Central memory CD8-positive, alpha-beta T cell (primary cell): ENCODE results near the gene MYRIP.
"Not testable (repeated sequence)": the region's sequence is repeated elsewhere in the genome, so short reads cannot be mapped to it uniquely, and the experiment has no call there.

ENCODE experiments used
- ATAC-seq: fragments of 150-1000 bp; cut with Tn5 transposase; replicated peaks from 2 replicates; pipeline ENCODE4 v1.10.0; 2022; ENCODE audit warnings: mild to moderate bottlenecking, moderate FRiP score, moderate number of reproducible peaks; ENCODE audit not compliant: poor library complexity, severe bottlenecking; ENCODE audit errors: extremely low read depth
- DNase-seq, 2 donors: peaks; one replicate each; pipeline ENCODE4 v3.0.0; 2021; ENCODE audit warnings: low spot score in 2 of 2
- H3K27ac Mint-ChIP-seq: one replicate; pipeline ENCODE4 v1.8.0; 2022; ENCODE audit warnings: low read depth, mild to moderate bottlenecking, moderate library complexity, mixed read lengths
- H3K27me3 Mint-ChIP-seq: one replicate; pipeline ENCODE4 v1.8.0; 2022; ENCODE audit warnings: mixed read lengths
- H3K36me3 Mint-ChIP-seq: one replicate; pipeline ENCODE4 v1.8.0; 2022; ENCODE audit warnings: mild to moderate bottlenecking, moderate library complexity, mixed read lengths; ENCODE audit not compliant: insufficient read depth
- H3K4me1 Mint-ChIP-seq: one replicate; pipeline ENCODE4 v1.8.0; 2022; ENCODE audit warnings: mixed read lengths
- H3K4me3 Mint-ChIP-seq: one replicate; pipeline ENCODE4 v1.8.0; 2022; ENCODE audit warnings: mild to moderate bottlenecking, moderate library complexity, mixed read lengths
- H3K9me3 Mint-ChIP-seq: one replicate; pipeline ENCODE4 v1.8.0; 2022; ENCODE audit warnings: mixed read lengths

Gene MYRIP

DNA sequence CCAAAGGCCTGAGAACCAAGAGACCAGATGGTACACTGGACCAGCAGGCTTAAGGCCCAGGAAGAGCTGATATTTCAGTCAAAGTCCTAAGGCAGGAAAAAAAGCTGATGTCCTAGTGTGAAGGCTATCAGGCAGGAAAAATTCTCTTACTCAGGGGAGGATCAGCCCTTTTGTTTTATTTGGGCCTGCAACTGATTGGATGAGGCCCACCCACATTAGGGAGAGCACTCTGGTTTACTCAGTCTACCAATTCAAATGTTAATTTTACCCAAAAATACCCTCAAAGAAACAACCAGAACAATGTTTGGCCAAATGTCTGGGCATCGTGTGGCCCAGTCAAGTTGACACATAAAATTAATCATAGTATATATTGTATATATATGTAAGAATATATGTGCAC, 24.5 kb upstream of the MYRIP start:
- DNase-seq (no peak), ATAC-seq (no peak)
- Mint-ChIP-seq H3K36me3 (peaks cover 4% of the 10 kb centered on the region), H3K4me3 (no peak overlapping the region), H3K27me3 (peaks cover 30% of the 10 kb centered on the region), H3K9me3 (no peaks in the 10 kb centered on the region), H3K27ac (no peak overlapping the region), H3K4me1 (no peaks in the 10 kb centered on the region)

DNA sequence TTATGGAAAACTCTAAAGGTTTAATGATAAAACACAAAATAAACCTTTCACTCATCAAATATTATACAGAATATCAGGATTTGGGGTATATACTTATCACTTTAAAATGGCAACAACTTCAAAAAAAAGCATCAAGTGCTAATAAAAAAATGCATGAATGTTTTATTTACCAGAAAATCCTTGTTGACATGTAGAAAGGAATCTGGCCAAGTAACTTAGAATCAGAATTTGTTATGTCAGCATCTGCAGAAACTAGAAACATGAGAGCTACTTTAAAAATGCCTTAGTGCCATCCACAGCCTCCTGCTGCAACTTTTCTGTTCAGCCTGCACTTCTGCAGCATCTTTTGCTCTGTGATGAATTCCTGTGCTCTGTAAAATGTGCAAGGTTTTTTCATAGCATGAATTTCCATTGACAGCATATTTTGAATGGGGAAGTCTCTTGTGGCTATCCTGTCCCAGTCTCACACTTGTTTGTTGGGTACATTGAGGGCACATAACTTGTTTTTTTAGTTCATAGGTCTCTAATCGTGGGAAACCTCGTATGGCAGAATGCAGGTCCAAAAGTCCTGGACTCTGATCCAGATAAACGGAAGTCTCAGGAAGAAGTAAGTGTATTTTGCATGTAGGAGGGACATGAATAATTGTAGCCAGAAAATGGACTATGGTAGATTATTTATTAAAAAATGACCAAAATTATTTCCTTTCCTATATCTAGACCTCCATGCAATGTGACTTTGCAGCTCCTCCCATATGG, 21.1 kb upstream of the MYRIP start:
- no peak for ATAC-seq
- H3K27me3 Mint-ChIP-seq: peaks cover 8% of the 10 kb centered on the region
- H3K36me3 Mint-ChIP-seq: peaks cover 2% of the 10 kb centered on the region
- H3K4me1 Mint-ChIP-seq: no peaks in the 10 kb centered on the region
- no peak overlapping the region for H3K27ac Mint-ChIP-seq
- H3K9me3 Mint-ChIP-seq: no peaks in the 10 kb centered on the region
- no peak for DNase-seq
- no peak overlapping the region for H3K4me3 Mint-ChIP-seq

DNA sequence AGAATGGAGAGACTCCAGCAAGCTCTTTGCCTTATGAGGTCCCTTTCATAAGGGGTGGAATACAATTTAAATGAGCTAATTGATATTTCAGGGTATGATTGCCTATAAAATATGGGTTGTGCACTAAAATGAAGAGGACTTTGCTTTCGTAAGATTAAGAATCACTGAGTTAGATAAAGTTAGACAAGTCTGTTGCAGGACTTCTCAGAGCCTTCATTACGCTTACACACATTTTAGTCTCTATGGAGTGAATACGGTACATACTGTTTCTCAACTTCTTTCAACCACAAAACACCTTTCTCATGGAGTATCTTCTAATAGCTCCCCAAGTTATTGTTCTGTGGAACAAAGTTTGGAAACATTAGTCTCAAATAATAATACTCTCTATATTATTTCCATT, 17.8 kb upstream of the MYRIP start:
- ATAC-seq: no peak
- H3K9me3 Mint-ChIP-seq: peaks cover 6% of the 10 kb centered on the region

DNA sequence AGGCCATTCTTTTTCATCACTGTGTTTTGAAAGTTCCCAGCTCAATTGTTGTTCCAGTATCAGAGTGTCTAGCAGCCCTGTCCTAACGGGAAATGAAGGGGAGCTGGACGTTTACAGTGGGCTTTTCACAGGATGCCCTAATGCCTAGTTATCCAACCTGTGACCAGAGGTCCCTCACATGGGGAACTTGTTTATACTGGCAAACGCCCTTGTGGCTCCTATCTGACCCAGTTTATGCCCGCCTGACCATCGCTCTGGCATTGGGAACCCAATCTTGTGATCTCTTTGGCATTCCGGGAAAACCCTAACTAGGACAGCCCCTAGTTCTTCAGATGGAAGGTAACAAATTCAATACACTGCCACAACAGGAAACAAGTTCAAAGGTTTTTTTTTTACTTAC, 14.5 kb upstream of the MYRIP start:
- H3K27ac Mint-ChIP-seq: no peak overlapping the region
- no peak for ATAC-seq
- H3K27me3 Mint-ChIP-seq: no peaks in the 10 kb centered on the region

More for the DNA sequence above, 17.8 kb upstream of the MYRIP start:
- Mint-ChIP-seq H3K27ac (no peak overlapping the region), H3K27me3 (peaks cover 5% of the 10 kb centered on the region), H3K4me3 (no peak overlapping the region), H3K36me3 (no peaks in the 10 kb centered on the region), H3K4me1 (no peaks in the 10 kb centered on the region)
- DNase-seq: no peak

DNA sequence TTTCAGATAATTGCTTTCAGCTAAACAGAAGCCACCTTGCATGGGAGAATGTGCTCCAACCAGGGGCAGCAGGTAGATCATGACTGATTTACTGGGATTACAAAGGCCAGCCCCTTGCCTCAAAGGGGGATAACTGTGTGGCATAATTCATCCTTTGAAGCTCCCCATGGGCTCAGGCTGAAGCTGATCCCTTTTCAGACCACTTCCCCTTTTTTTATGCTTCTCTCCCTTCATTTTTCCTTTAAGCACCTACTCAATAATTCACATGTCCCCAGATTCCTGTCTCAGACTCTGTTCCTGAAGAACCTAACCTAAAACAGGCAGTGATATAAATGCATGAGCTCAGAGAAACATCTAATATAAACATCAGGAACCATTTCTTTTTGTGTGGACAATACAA, 8.2 kb upstream of the MYRIP start:
- Mint-ChIP-seq H3K27ac (no peak overlapping the region), H3K27me3 (peaks cover 25% of the 10 kb centered on the region), H3K9me3 (peaks cover 8% of the 10 kb centered on the region), H3K4me1 (no peaks in the 10 kb centered on the region), H3K36me3 (no peaks in the 10 kb centered on the region), H3K4me3 (no peak overlapping the region)
- DNase-seq: no peak
- ATAC-seq: no peak

More for the DNA sequence above, 14.5 kb upstream of the MYRIP start:
- no peak for DNase-seq
- H3K4me3 Mint-ChIP-seq: no peak overlapping the region
- H3K4me1 Mint-ChIP-seq: no peaks in the 10 kb centered on the region
- no peaks in the 10 kb centered on the region for H3K36me3 Mint-ChIP-seq
- peaks cover 6% of the 10 kb centered on the region for H3K9me3 Mint-ChIP-seq

DNA sequence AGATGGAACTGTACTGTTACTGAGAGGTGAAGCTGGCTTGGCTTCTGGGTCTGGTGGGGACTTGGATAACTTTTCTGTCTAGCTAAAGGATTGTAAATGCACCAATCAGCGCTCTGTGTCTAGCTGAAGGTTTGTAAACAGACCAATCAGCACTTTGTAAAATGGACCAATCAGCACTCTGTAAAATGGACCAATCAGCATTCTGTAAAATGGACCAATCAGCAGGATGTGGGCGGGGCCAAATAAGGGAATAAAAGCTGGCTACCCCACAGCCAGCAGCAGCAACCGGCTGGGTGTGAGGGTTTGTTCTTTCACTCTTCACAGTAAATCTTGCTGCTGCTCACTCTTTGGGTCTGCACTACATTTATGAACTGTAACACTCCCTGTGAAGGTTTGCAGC, 6.9 kb upstream of the MYRIP start:
- peaks cover 37% of the 10 kb centered on the region for H3K27me3 Mint-ChIP-seq
- not testable (repeated sequence) for H3K36me3 Mint-ChIP-seq, H3K4me3 Mint-ChIP-seq, ATAC-seq, H3K27ac Mint-ChIP-seq, H3K9me3 Mint-ChIP-seq, DNase-seq, H3K4me1 Mint-ChIP-seq

DNA sequence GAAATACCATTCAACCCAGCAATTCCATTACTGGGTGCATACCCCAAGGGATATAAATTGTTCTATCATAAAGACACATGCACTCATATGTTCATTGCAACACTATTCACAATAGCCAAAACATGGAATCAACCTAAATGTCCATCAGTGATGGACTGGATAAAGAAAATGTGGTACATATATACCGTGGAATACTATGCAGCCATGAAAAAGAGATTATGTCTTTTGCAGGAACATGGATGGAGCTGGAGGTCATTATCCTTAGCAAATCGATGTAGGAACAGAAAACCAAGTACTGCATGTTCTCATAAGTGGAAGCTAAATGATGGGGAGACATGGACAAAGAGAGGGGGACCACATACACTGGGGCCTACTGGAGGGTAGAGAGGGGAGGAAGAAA, 5.5 kb upstream of the MYRIP start:
- Mint-ChIP-seq H3K4me3 (no peak overlapping the region), H3K27me3 (peaks cover 52% of the 10 kb centered on the region), H3K4me1 (peaks cover 5% of the 10 kb centered on the region), H3K27ac (no peak overlapping the region), H3K9me3 (peaks cover 8% of the 10 kb centered on the region), H3K36me3 (no peaks in the 10 kb centered on the region)
- no peak for ATAC-seq
- no peak for DNase-seq

DNA sequence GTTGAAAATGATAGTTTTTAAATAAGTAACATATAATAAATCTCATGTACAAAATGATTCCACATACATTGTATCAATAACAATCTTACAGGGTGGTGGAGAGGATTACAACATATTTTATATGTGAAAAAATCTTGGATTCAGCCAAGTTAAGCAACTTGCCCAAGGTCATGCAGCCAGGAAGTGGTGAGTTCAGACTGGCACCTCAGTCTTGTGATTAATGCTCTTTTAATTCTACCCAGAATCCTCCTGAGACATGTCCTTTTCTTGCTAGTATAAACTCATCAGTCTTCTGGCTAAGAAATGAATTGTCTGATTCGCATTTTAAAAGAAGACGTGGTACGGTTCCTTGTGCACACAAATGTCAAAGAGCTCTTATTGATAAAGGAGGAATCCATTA, 4.5 kb upstream of the MYRIP start:
- Mint-ChIP-seq H3K36me3 (no peaks in the 10 kb centered on the region), H3K4me3 (no peak overlapping the region), H3K4me1 (peaks cover 7% of the 10 kb centered on the region), H3K9me3 (peaks cover 8% of the 10 kb centered on the region), H3K27ac (no peak overlapping the region), H3K27me3 (peaks cover 58% of the 10 kb centered on the region)
- ATAC-seq: no peak
- DNase-seq: no peak

DNA sequence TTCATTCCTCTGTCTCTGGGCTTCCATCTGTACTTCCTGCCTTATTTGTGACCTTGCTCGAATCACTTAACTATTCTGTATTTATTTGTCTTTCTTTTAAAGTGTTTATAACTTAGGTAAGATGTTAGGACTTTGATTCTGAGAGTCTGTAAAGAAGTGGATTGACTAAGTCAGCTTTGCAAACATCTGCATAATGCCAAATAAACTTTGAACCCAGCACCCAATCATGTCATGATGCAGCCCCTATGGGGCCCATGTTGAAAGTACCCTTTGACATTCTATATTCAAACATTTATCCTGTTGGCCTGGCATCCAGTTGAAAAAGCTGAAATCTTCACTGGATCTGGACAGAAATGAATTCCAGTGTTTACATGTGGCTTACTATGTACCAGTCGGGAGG, 3.8 kb upstream of the MYRIP start:
- Mint-ChIP-seq H3K36me3 (no peaks in the 10 kb centered on the region), H3K4me1 (peaks cover 14% of the 10 kb centered on the region), H3K9me3 (peaks cover 8% of the 10 kb centered on the region), H3K4me3 (no peak overlapping the region), H3K27ac (no peak overlapping the region), H3K27me3 (peaks cover 65% of the 10 kb centered on the region)
- DNase-seq: no peak
- ATAC-seq: no peak

DNA sequence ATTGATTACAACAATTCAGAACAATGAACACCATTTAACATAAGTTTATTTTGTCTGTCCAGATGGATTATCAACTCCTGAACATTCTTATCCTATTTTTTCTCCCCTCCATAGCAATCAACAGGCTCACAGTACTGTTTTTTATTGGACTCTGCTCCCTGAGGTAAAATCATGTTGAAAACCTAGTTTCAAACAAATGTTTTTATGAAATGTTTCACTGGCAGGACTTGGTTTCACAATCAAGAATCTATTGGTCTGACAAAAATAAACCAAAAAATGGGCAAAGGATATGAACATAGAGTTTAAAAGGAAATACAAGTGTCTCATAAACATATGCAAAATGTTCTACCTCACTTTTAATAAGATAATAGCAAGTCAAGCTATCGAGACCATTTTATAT, 2.6 kb upstream of the MYRIP start:
- ATAC-seq: no peak
- Mint-ChIP-seq H3K4me3 (no peak overlapping the region), H3K9me3 (peaks cover 8% of the 10 kb centered on the region), H3K4me1 (peaks cover 18% of the 10 kb centered on the region), H3K27me3 (peaks cover 77% of the 10 kb centered on the region), H3K36me3 (no peaks in the 10 kb centered on the region), H3K27ac (no peak overlapping the region)
- DNase-seq: no peak

DNA sequence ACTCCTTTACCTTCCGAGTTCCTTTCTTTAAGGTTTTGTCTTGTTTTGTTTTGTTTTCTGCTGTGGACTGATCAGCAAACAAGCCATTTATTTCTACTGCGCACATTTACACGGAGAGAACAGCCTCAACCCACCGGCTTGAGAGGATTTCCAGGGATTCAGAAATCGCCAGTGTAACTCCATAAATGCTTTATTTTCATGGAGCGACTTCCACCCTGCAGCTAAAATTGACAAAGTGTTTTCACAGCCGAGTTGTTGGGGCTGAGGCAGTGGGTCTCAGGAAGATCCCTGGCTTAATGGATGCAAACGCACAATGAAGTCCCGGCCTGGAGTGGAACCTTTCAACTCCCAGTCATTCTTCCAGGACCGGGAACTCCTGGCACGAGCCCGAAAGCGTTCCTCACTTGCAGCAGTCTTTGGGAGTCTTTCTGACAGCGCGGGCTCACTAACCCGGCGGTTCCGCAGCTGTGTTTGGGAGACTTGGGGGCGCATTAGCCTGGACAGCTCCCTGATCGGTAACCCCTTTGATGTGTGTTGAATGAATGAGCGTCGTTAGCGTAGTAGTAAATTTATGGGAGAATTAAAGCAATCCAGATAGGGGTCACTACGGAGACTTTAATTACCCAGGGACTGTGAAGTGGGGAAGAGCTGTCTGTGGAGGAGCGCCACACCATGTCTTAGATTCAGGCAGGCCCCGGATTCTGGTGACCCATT, 785 bp upstream of the MYRIP start:
- Mint-ChIP-seq H3K4me3 (peak overlapping the region; percentile 63), H3K36me3 (no peaks in the 10 kb centered on the region), H3K4me1 (peaks cover 18% of the 10 kb centered on the region), H3K27me3 (peaks cover 89% of the 10 kb centered on the region), H3K9me3 (peaks cover 7% of the 10 kb centered on the region), H3K27ac (no peak overlapping the region)
- no peak for ATAC-seq
- DNase-seq: no peak

DNA sequence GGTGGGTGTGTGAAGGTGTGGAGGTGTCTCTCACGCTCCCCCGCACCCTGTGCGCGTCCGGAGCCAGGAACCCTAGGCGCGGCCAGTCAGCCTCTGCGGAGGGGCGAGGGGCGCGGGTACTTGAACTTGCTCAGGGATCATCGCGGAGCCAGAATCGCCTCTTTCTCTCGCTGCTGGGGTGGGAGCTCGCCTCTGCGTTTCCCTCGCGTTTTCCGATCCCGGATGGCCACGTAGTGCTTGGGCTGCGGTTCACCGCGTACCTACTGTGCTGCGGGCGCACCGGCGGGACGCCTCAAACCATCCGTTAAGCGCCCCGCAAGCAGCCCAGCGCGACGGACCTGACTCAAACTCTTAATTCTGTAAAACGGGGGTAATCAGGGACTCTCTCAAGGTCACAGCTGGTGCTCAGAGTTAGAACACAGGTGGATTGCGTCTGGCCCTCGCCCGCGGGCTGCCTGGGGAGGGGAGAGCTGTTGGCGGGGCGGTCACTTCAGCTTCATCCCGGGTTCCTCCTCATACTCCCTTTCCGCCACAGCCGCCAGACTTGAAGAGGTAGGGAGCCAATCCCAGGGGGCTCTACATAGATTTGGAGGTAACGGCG, 686 bp downstream of the MYRIP start:
- Mint-ChIP-seq H3K4me3 (peak overlapping the region; percentile 42), H3K4me1 (peaks cover 18% of the 10 kb centered on the region), H3K27me3 (peaks cover 89% of the 10 kb centered on the region), H3K9me3 (no peaks in the 10 kb centered on the region), H3K36me3 (no peaks in the 10 kb centered on the region), H3K27ac (no peak overlapping the region)
- ATAC-seq (no peak), DNase-seq (no peak)

DNA sequence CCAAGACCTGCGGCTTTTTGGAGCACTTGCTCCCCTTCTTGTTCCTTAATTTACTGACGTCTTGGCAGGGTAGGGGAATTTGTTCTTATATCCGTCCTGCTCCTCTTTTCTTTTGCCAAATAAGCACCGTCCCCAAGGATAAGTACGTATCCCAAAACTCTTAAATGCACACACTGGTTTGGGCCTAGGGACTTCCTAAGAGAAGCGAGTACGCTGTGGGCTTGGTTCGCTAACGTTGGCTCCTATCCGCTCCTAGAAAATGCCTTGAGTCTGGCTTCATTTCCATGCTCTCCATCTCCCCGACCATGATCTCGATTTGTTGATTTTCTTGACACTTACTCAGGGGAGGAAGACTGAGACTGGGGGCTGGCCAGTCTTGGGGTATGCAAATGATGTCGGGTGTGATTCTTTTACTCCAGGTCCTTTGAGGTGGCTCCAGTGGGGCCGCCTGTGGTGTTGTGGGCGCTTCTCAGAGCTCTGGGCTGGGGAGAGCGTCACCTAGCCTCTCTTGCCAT, 1.3 kb downstream of the MYRIP start:
- Mint-ChIP-seq H3K4me1 (peaks cover 18% of the 10 kb centered on the region), H3K36me3 (no peaks in the 10 kb centered on the region), H3K9me3 (no peaks in the 10 kb centered on the region), H3K27ac (no peak overlapping the region), H3K27me3 (peaks cover 87% of the 10 kb centered on the region), H3K4me3 (no peak overlapping the region)
- ATAC-seq (no peak), DNase-seq (no peak)
